ENCODE measurements around the gene EEA1. TPM values are rescaled to one million over a fixed set of nuclear protein-coding genes. Genes with fewer than 3 reads are reported as not detected.
"Not testable (repeated sequence)": the region's sequence is repeated elsewhere in the genome, so short reads cannot be mapped to it uniquely, and the experiment has no call there.

The EEA1 gene
- total RNA-seq, 2 experiments from 2014 or later, result 20.8 to 21.7 TPM

- DNase-seq (no peak), ATAC-seq (no peak)
- H3K9me3 Mint-ChIP-seq, result peaks cover 18% of the 10 kb centered on the region
- peaks cover 2% of the 10 kb centered on the region for H3K4me1 Mint-ChIP-seq (ENCODE audit: low read depth)
- H3K36me3 Mint-ChIP-seq (ENCODE audit: low read depth), result peaks cover 58% of the 10 kb centered on the region
- H3K27me3 Mint-ChIP-seq, result no peaks in the 10 kb centered on the region
- H3K27ac Mint-ChIP-seq, result no peak overlapping the region
- ChIA-PET POLR2A (no interaction called here), CTCF (interaction anchor here (1.4 to 2.6 kb wide), 2 partner anchors 10 to 20 kb away, joined by 3 to 10 read pairs; no protein-coding TSS in a partner anchor)
- intact Hi-C loops (cut with micrococcal nuclease), result no loop called here
- H3K4me3 Mint-ChIP-seq, result no peak overlapping the region
- no peak for TF ChIP-seq CTCF (IDR thresholded peaks at IDR 0.05)
Observed at GRCh38 chr12:92796650-92797049, 132.4 kb downstream of the EEA1 start.

GRCh38 chr12:92794814-92795213 is 134.3 kb downstream of the EEA1 start:
- Mint-ChIP-seq H3K4me1 (ENCODE audit: low read depth) (peaks cover 10% of the 10 kb centered on the region), H3K27ac (no peak overlapping the region), H3K4me3 (no peak overlapping the region), H3K36me3 (ENCODE audit: low read depth) (peaks cover 68% of the 10 kb centered on the region), H3K9me3 (peaks cover 27% of the 10 kb centered on the region), H3K27me3 (no peaks in the 10 kb centered on the region)
- no peak for DNase-seq
- TF ChIP-seq CTCF (IDR thresholded peaks at IDR 0.05), result no peak
- ChIA-PET CTCF (interaction anchor here (2.6 kb wide), 1 partner anchor 9 kb away, joined by 10 read pairs; no protein-coding TSS in a partner anchor), POLR2A (no interaction called here)
- no peak for ATAC-seq
- intact Hi-C loops (cut with micrococcal nuclease), result no loop called here

- H3K27ac Mint-ChIP-seq; POLR2A ChIA-PET; DNase-seq; H3K27me3 Mint-ChIP-seq; intact Hi-C loops (cut with micrococcal nuclease); H3K4me3 Mint-ChIP-seq; CTCF ChIA-PET; ATAC-seq: not testable (repeated sequence)
- H3K4me1 Mint-ChIP-seq (ENCODE audit: low read depth), result peaks cover 11% of the 10 kb centered on the region
- peaks cover 27% of the 10 kb centered on the region for H3K9me3 Mint-ChIP-seq
- H3K36me3 Mint-ChIP-seq (ENCODE audit: low read depth), result peaks cover 71% of the 10 kb centered on the region
Observed at GRCh38 chr12:92794356-92794755, 134.7 kb downstream of the EEA1 start.

- DNase-seq (no peak), ATAC-seq (no peak)
- H3K4me3 Mint-ChIP-seq, result no peak overlapping the region
- ChIA-PET POLR2A (interaction anchor here (2.1 kb wide), 1 partner anchor 141 kb away, joined by 5 read pairs; no protein-coding TSS in a partner anchor), CTCF (interaction anchor here (0.7 to 2.1 kb wide), 9 partner anchors 10 to 1404 kb away, joined by 3 to 12 read pairs (median 5); no protein-coding TSS in a partner anchor)
- no peak overlapping the region for H3K27ac Mint-ChIP-seq
- intact Hi-C loops (cut with micrococcal nuclease), result loop anchor here (5.0 to 10.0 kb wide), 3 partner anchors 141 to 609 kb away; partner anchors contain the start of gene EEA1
- TF ChIP-seq CTCF (IDR thresholded peaks at IDR 0.05), result no peak
- H3K4me1 Mint-ChIP-seq (ENCODE audit: low read depth), result peaks cover 9% of the 10 kb centered on the region
- H3K36me3 Mint-ChIP-seq (ENCODE audit: low read depth), result peaks cover 25% of the 10 kb centered on the region
- peaks cover 5% of the 10 kb centered on the region for H3K9me3 Mint-ChIP-seq
- H3K27me3 Mint-ChIP-seq, result no peaks in the 10 kb centered on the region
Observed at GRCh38 chr12:92786045-92786444, 143.1 kb downstream of the EEA1 start.

- Mint-ChIP-seq H3K9me3 (peaks cover 3% of the 10 kb centered on the region), H3K36me3 (ENCODE audit: low read depth) (peaks cover 21% of the 10 kb centered on the region), H3K27ac (no peak overlapping the region), H3K4me1 (ENCODE audit: low read depth) (peaks cover 9% of the 10 kb centered on the region), H3K27me3 (no peaks in the 10 kb centered on the region), H3K4me3 (no peak overlapping the region)
- ChIA-PET POLR2A (interaction anchor here (2.1 kb wide), 1 partner anchor 141 kb away, joined by 5 read pairs; no protein-coding TSS in a partner anchor), CTCF (interaction anchor here (0.7 to 2.1 kb wide), 9 partner anchors 10 to 1403 kb away, joined by 3 to 12 read pairs (median 5); no protein-coding TSS in a partner anchor)
- no peak for ATAC-seq
- DNase-seq, result no peak
- intact Hi-C loops (cut with micrococcal nuclease), result loop anchor here (5.0 to 10.0 kb wide), 3 partner anchors 142 to 609 kb away; partner anchors contain the start of gene EEA1
- no peak for TF ChIP-seq CTCF (IDR thresholded peaks at IDR 0.05)
Observed at GRCh38 chr12:92785563-92785950, 143.5 kb downstream of the EEA1 start.
